GM12878 (cell line): ENCODE data around the gene CCR7. TPM values are rescaled to one million over a fixed set of nuclear protein-coding genes. Genes with fewer than 3 reads are reported as not detected.

Experiments
- ASH2L ChIP-seq: fragments of 300-600, 200-600 bp; sonication (generic); IDR thresholded peaks from 2 replicates; pipeline ENCODE4 v1.6.1; 2017; ENCODE audit warnings: low read depth, mild to moderate bottlenecking, borderline replicate concordance
- BCL3 ChIP-seq: IDR thresholded peaks from 2 replicates; pipeline ENCODE4 v1.6.1; 2011; ENCODE audit warnings: borderline replicate concordance, low read depth, mild to moderate bottlenecking, moderate library complexity, low read length; ENCODE audit not compliant: insufficient read depth, poor library complexity, severe bottlenecking
- CBX3 ChIP-seq: fragments of 200-600 bp; sonication (generic); IDR thresholded peaks from 2 replicates; pipeline ENCODE4 v1.6.1; 2016; ENCODE audit warnings: low read depth, borderline replicate concordance
- CBX5 ChIP-seq: sonication (generic); IDR thresholded peaks from 2 replicates; pipeline ENCODE4 v1.6.1; 2016; ENCODE audit warnings: low read depth, moderate library complexity, mild to moderate bottlenecking, inconsistent platforms
- CEBPB ChIP-seq, 2 experiments: fragments of 150-350 bp in 1 of 2; IDR thresholded peaks; 2 replicates each; pipeline ENCODE4 v1.6.1; 2012 to 2014; ENCODE audit warnings: low read depth in 2 of 2, low read length in 2 of 2, borderline replicate concordance in 1 of 2, inconsistent platforms in 1 of 2
- E2F4 ChIP-seq: IDR thresholded peaks from 2 replicates; pipeline ENCODE4 v1.6.1; 2012; ENCODE audit warnings: low read depth, low read length, improper control_type of control experiment
- ETV6 ChIP-seq, 2 experiments: fragments of 450-650 bp in 1 of 2; IDR thresholded peaks in 1 of 2; conservative IDR thresholded peaks in 1 of 2; 2 replicates each; pipeline ENCODE4 v1.6.1; 2014; ENCODE audit warnings: antibody characterized with exemption in 1 of 2, borderline replicate concordance in 1 of 2, low read depth in 1 of 2, mild to moderate bottlenecking in 1 of 2, moderate library complexity in 1 of 2
- FOXK2 ChIP-seq: fragments of 450-650 bp; IDR thresholded peaks from 2 replicates; pipeline ENCODE4 v1.6.1; 2017; ENCODE audit warnings: mild to moderate bottlenecking, moderate library complexity
- FOXM1 ChIP-seq: IDR thresholded peaks from 2 replicates; pipeline ENCODE4 v1.6.1; 2012; ENCODE audit warnings: low read depth, mild to moderate bottlenecking, inconsistent platforms, low read length, moderate library complexity
- HDAC2 ChIP-seq: fragments of 200-600 bp; sonication (generic); IDR thresholded peaks from 2 replicates; pipeline ENCODE4 v1.6.1; 2017
- HDAC6 ChIP-seq: fragments of 200-600 bp; sonication (generic); IDR thresholded peaks from one replicate; pipeline ENCODE4 v1.8.0; 2017; ENCODE audit warnings: antibody characterized with exemption; ENCODE audit not compliant: unreplicated experiment
- JUND ChIP-seq: IDR thresholded peaks from 2 replicates; pipeline ENCODE4 v1.6.1; 2012; ENCODE audit warnings: low read depth, mild to moderate bottlenecking, low read length, improper control_type of control experiment, moderate library complexity
- KAT2A ChIP-seq: conservative IDR thresholded peaks from 2 replicates; pipeline ENCODE4 v1.6.1; 2011; ENCODE audit warnings: low read depth, low read length; ENCODE audit not compliant: control insufficient read depth
- KLF5 ChIP-seq: fragments of 450-650 bp; IDR thresholded peaks from 2 replicates; pipeline ENCODE4 v1.6.1; 2014; ENCODE audit warnings: mild to moderate bottlenecking; ENCODE audit not compliant: partially characterized antibody
- MTA3 ChIP-seq: IDR thresholded peaks from 2 replicates; pipeline ENCODE4 v1.6.1; 2012; ENCODE audit warnings: low read length, inconsistent platforms, borderline replicate concordance
- MXI1 ChIP-seq: fragments of 150-350 bp; IDR thresholded peaks from 2 replicates; pipeline ENCODE4 v1.6.1; 2011; ENCODE audit warnings: low read depth, mild to moderate bottlenecking, inconsistent platforms, low read length, improper control_type of control experiment
- NFIC ChIP-seq: IDR thresholded peaks from 2 replicates; pipeline ENCODE4 v1.6.1; 2012; ENCODE audit warnings: low read depth, mild to moderate bottlenecking, inconsistent platforms, low read length, moderate library complexity
- NFXL1 ChIP-seq: fragments of 450-650 bp; IDR thresholded peaks from 2 replicates; pipeline ENCODE4 v1.6.1; 2017; ENCODE audit warnings: antibody characterized with exemption, mild to moderate bottlenecking, borderline replicate concordance
- NFYA ChIP-seq: IDR thresholded peaks from 2 replicates; pipeline ENCODE4 v1.6.1; 2011; ENCODE audit warnings: low read depth, mild to moderate bottlenecking, low read length, improper control_type of control experiment, borderline replicate concordance
- NR2C1 ChIP-seq: fragments of 450-650 bp; IDR thresholded peaks from 2 replicates; pipeline ENCODE4 v1.6.1; 2017; ENCODE audit warnings: antibody characterized with exemption, mild to moderate bottlenecking, moderate library complexity
- NR2F1 ChIP-seq: fragments of 450-650 bp; conservative IDR thresholded peaks from 2 replicates; pipeline ENCODE4 v1.6.1; 2017; ENCODE audit warnings: mild to moderate bottlenecking
- NRF1 ChIP-seq: conservative IDR thresholded peaks from 2 replicates; pipeline ENCODE4 v1.6.1; 2011; ENCODE audit warnings: mild to moderate bottlenecking, low read depth, low read length, improper control_type of control experiment
- PML ChIP-seq: IDR thresholded peaks from 2 replicates; pipeline ENCODE4 v1.6.1; 2012; ENCODE audit warnings: low read length, inconsistent platforms
- POLR2AphosphoS2 ChIP-seq: IDR thresholded peaks from 2 replicates; pipeline ENCODE4 v1.6.1; 2011; ENCODE audit warnings: low read depth, mild to moderate bottlenecking, low read length, improper control_type of control experiment, moderate library complexity
- RAD51 ChIP-seq: fragments of 450-650 bp; IDR thresholded peaks from 2 replicates; pipeline ENCODE4 v1.6.1; 2016; ENCODE audit warnings: moderate library complexity, mild to moderate bottlenecking, inconsistent platforms
- RB1 ChIP-seq: fragments of 450-650 bp; formaldehyde crosslinking; IDR thresholded peaks from 2 replicates; pipeline ENCODE4 v1.6.1; 2017; ENCODE audit warnings: mild to moderate bottlenecking, borderline replicate concordance
- RELA ChIP-seq: fragments of 450-650 bp; IDR thresholded peaks from 2 replicates; pipeline ENCODE4 v1.8.0; 2014; ENCODE audit warnings: borderline replicate concordance; ENCODE audit not compliant: partially characterized antibody
- RFX5 ChIP-seq: IDR thresholded peaks from 2 replicates; pipeline ENCODE4 v1.6.1; 2011; ENCODE audit warnings: low read depth, low read length, improper control_type of control experiment
- SREBF1 ChIP-seq: IDR thresholded peaks from 2 replicates; pipeline ENCODE4 v1.6.1; 2012; ENCODE audit warnings: mild to moderate bottlenecking, low read length
- TCF3 ChIP-seq: IDR thresholded peaks from 2 replicates; pipeline ENCODE4 v1.6.1; 2012; ENCODE audit warnings: low read depth, mild to moderate bottlenecking, low read length, borderline replicate concordance; ENCODE audit not compliant: insufficient read depth
- ZNF274 ChIP-seq: IDR thresholded peaks from one replicate; pipeline ENCODE4 v1.8.0; 2011; ENCODE audit not compliant: insufficient read length, insufficient read depth
- ZSCAN29 ChIP-seq: fragments of 450-650 bp; IDR thresholded peaks from 2 replicates; pipeline ENCODE4 v1.6.1; 2017; ENCODE audit warnings: mild to moderate bottlenecking, moderate library complexity
- polyA plus RNA-seq, 11 experiments: library from polyadenylated mRNA; depleted of rRNA in 4 of 11; unstranded in 6 of 11; stranded (reverse) in 5 of 11; fragments of >200 nt; fragmentation: Nextera tagmentation in 4 of 11; fragmentation: Illumina TruSeq in 1 of 11; extraction: Ambion mirVana in 4 of 11; extraction: Trizol in 1 of 11; gene quantifications; 1 replicate in 1 of 11; 2 replicates in 10 of 11; pipeline versions ENCODE4 v1.2.1 to v1.2.3, GENCODE V29; 2011 to 2016; ENCODE audit warnings: inconsistent platforms in 2 of 11, missing spikeins in 2 of 11, low read depth in 1 of 11
- total RNA-seq, 4 experiments: library from RNA; depleted of rRNA in 3 of 4; stranded (reverse); fragments of >200 nt in 3 of 4; fragmentation: Illumina TruSeq in 1 of 4; extraction: Trizol in 1 of 4; gene quantifications; 2 replicates each; pipeline versions ENCODE4 v1.2.1 to v1.2.3, GENCODE V29; 2013 to 2021

The CCR7 gene
- total and polyA plus RNA-seq, 10 of the 15 experiments (the other 5 are each of a cell fraction or from before 2014, with no cell fraction given) = 131 to 1,171 (median 260) TPM

GRCh38 chr17:40561871-40562611 lies 3.2 kb downstream of the CCR7 start (continued):
- no peak for TF ChIP-seq BCL3
- no peak for TF ChIP-seq NFYA
- no peak for TF ChIP-seq PML
- TF ChIP-seq ZNF274 = no peak
- TF ChIP-seq NFIC = no peak
- TF ChIP-seq ASH2L = no peak
- peak; percentile 92 for TF ChIP-seq POLR2AphosphoS2
- no peak for TF ChIP-seq NFXL1
- no peak; the same call in 1 of the 2 replicates for TF ChIP-seq RB1
- no peak; the same call in 1 of the 2 replicates for TF ChIP-seq CBX5
- no peak for TF ChIP-seq KAT2A
- no peak for TF ChIP-seq NR2C1
- no peak for TF ChIP-seq KLF5
- TF ChIP-seq CEBPB (IDR thresholded peaks at IDR 0.05; ENCODE audit: borderline replicate concordance in 1 of 2, low read depth in 2 of 2, low read length in 2 of 2) = no peak
- TF ChIP-seq NRF1 = no peak
- peak; percentile 46; the same call in 1 of the 2 replicates for TF ChIP-seq TCF3
- no peak for TF ChIP-seq RFX5
- no peak for TF ChIP-seq JUND
- no peak for TF ChIP-seq HDAC6
- TF ChIP-seq ETV6 (conservative IDR thresholded peaks at IDR 0.05 in 1 of 2, IDR thresholded peaks at IDR 0.05 in 1 of 2; ENCODE audit: borderline replicate concordance in 1 of 2, low read depth in 1 of 2) = peak in 1 of 2 experiments; percentile 60; a peak in 1 of 4 replicates
- TF ChIP-seq E2F4 = no peak
- no peak for TF ChIP-seq ZSCAN29
- no peak for TF ChIP-seq CBX3
- TF ChIP-seq FOXK2 = no peak
- no peak for TF ChIP-seq NR2F1
- TF ChIP-seq FOXM1 = no peak
- TF ChIP-seq SREBF1 = no peak
- no peak for TF ChIP-seq RELA
- no peak for TF ChIP-seq RAD51
- TF ChIP-seq HDAC2 = no peak
- peak; percentile 81 for TF ChIP-seq MXI1
- TF ChIP-seq MTA3 = peak; percentile 6
